Measurements from ENCODE around the gene DIDO1.

- TF ChIP-seq CTCF (IDR thresholded peaks at IDR 0.05) (no peak), POLR2A (IDR thresholded peaks at IDR 0.05) (no peak)
Measured at GRCh38 chr20:62944184-62944583, 17.9 kb upstream of the DIDO1 start.
